ENCODE measurements around the gene MLLT1.

GRCh38 chr19:6172074-6172863 lies 107.5 kb downstream of the MLLT1 start:
- TF ChIP-seq CTCF (conservative IDR thresholded peaks at IDR 0.05; ENCODE audit: low read length), result no peak
- no peak for TF ChIP-seq EZH2phosphoT487 (IDR thresholded peaks at IDR 0.05; ENCODE audit: borderline replicate concordance)

All from Loucy (cell line).